H1 (cell line): ENCODE measurements around the gene SYTL2. TPM values are rescaled to one million over a fixed set of nuclear protein-coding genes. Genes with fewer than 3 reads are reported as not detected.

Experiments used
- ASH2L ChIP-seq: fragments of 200-600, 300-600 bp; sonication (generic); IDR thresholded peaks from one replicate; pipeline ENCODE4 v1.7.1; 2017; ENCODE audit warnings: low read length
- CHD7 ChIP-seq: fragments of 300-600 bp; sonication (generic); IDR thresholded peaks from 2 replicates; pipeline ENCODE4 v1.7.1; 2012; ENCODE audit warnings: low read length, moderate library complexity, mild to moderate bottlenecking, inconsistent platforms; ENCODE audit not compliant: insufficient replicate concordance
- polyA plus RNA-seq, 7 experiments: library from polyadenylated mRNA; depleted of rRNA in 3 of 7; stranded (reverse) in 5 of 7; unstranded in 2 of 7; fragments of >200 nt in 5 of 7; fragments of 200-250 nt in 2 of 7; gene quantifications; 1 replicate in 5 of 7; 2 replicates in 1 of 7; 4 replicates in 1 of 7; pipeline versions ENCODE4 v1.2.1 to v1.2.3, GENCODE V29; 2011 to 2013; ENCODE audit warnings: missing spikeins in 2 of 7, mixed read lengths in 2 of 7
- total RNA-seq: library from RNA; stranded (reverse); fragmentation: NEBNext Ultra II Directional; extraction: Animal tissue kit (Norgen Biotek cat#: 25700); gene quantifications from 2 replicates; pipeline ENCODE4 v1.2.1, GENCODE V29; 2021

The SYTL2 gene
- total and polyA plus RNA-seq, 2 of the 8 experiments (the other 6 are each of a cell fraction or from before 2014, with no cell fraction given), result 1.3 to 9.1 TPM

- TF ChIP-seq CHD7, result no peak
- no peak for TF ChIP-seq ASH2L
Observed at GRCh38 chr11:85783758-85784157, 27.2 kb downstream of the SYTL2 start (continued).
